HepG2 (cell line): ENCODE results near the gene RBBP8NL.

Experiments used
- KLF6 ChIP-seq: IDR thresholded peaks from 2 replicates; pipeline ENCODE4 v1.8.0; 2016; ENCODE audit warnings: missing biosample characterization, missing genetic modification reagents
- RAD21 ChIP-seq: fragments of 450-650 bp; formaldehyde crosslinking; IDR thresholded peaks from 2 replicates; pipeline ENCODE4 v1.5.0; 2020; ENCODE audit warnings: mild to moderate bottlenecking
- RORA ChIP-seq: sonication (generic); formaldehyde crosslinking; IDR thresholded peaks from 2 replicates; pipeline ENCODE4 v1.5.0; 2020; ENCODE audit warnings: mild to moderate bottlenecking, missing genetic modification reagents, moderate library complexity

GRCh38 chr20:62429455-62430310 lies 2.3 kb upstream of the RBBP8NL start:
- TF ChIP-seq RAD21 (CRISPR knock-in tag) = no peak
- no peak for TF ChIP-seq KLF6 (CRISPR knock-in tag)
- no peak for TF ChIP-seq RORA (CRISPR knock-in tag)
